ENCODE data around the gene CRACR2B. TPM values are rescaled to one million over a fixed set of nuclear protein-coding genes. Genes with fewer than 3 reads are reported as not detected.

The CRACR2B gene
- total and polyA plus RNA-seq, 2 of the 13 experiments (the other 11 are each of a cell fraction or from before 2014, with no cell fraction given) = 14.9 to 21.0 TPM

DNA sequence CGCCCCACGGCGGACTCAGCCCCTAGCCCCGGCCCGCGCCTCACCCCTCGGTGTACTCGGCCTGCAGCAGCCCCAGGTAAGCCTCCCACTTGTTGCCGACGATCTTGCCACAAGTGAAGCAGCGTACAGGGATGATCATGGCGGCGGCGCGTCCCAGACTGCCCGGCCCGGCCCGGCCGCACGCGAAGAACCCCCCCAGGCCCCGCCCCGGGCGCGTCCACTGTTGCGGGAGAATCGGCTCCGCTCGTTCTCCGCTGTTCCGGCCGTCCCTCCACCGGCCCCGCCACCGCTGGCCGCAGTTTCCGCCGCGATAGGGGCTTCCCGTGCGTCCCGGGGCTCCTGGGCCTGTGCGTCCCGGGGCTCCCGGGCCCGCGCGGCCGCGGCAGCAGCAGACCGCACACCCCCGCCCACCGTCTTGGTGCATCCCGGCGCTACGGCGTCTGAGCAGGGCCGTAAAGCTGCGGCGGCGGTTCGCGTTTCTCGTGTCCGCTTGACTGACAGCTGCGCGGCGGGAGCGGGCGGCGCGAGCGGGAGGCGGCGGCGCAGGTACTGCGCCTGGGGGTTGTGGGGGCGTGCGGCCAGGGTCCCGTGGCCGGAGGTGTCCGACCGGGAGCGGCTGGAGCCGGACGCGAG lies 14.8 kb downstream of the CRACR2B start, which contains the start of the genes POLR2L and TSPAN4 (continued):
- peak in 1 of 2 experiments; percentile 30; a peak in 1 of 4 replicates for TF ChIP-seq REST (IDR thresholded peaks at IDR 0.05; ENCODE audit: borderline replicate concordance in 1 of 2, low read depth in 1 of 2, low read length in 2 of 2)
- TF ChIP-seq, protein P1, sequence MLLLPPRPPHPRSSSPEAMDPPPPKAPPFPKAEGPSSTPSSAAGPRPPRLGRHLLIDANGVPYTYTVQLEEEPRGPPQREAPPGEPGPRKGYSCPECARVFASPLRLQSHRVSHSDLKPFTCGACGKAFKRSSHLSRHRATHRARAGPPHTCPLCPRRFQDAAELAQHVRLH (CRISPR knock-in tag; IDR thresholded peaks at IDR 0.05; ENCODE audit: borderline replicate concordance, low read depth) = peak; percentile 63; the same call in 1 of the 2 replicates
- TF ChIP-seq, protein P2, sequence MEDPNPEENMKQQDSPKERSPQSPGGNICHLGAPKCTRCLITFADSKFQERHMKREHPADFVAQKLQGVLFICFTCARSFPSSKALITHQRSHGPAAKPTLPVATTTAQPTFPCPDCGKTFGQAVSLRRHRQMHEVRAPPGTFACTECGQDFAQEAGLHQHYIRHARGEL (CRISPR knock-in tag; IDR thresholded peaks at IDR 0.05) = no peak
- no peak for TF ChIP-seq NCOA5 (CRISPR knock-in tag; IDR thresholded peaks at IDR 0.05)
- no peak for TF ChIP-seq STAG1 (CRISPR knock-in tag; IDR thresholded peaks at IDR 0.05)
- no peak for TF ChIP-seq KMT2B (CRISPR knock-in tag; IDR thresholded peaks at IDR 0.05)
- TF ChIP-seq CREB1 (IDR thresholded peaks at IDR 0.05) = no peak
- no peak for TF ChIP-seq CREB1 (CRISPR knock-in tag; IDR thresholded peaks at IDR 0.05)
- no peak for TF ChIP-seq SKIL (CRISPR knock-in tag; IDR thresholded peaks at IDR 0.05; ENCODE audit: borderline replicate concordance)
- TF ChIP-seq ZNF383 (CRISPR knock-in tag; IDR thresholded peaks at IDR 0.05; ENCODE audit: borderline replicate concordance) = no peak
- TF ChIP-seq ZNF30 (CRISPR knock-in tag; IDR thresholded peaks at IDR 0.05) = no peak
- no peak for TF ChIP-seq ZNF710 (CRISPR knock-in tag; IDR thresholded peaks at IDR 0.05; ENCODE audit: borderline replicate concordance)
- no peak for TF ChIP-seq XBP1 (CRISPR knock-in tag; IDR thresholded peaks at IDR 0.05)
- TF ChIP-seq ZNF335 (CRISPR knock-in tag; IDR thresholded peaks at IDR 0.05) = no peak
- no peak for TF ChIP-seq ISL2 (CRISPR knock-in tag; IDR thresholded peaks at IDR 0.05)
- no peak for TF ChIP-seq EHMT2 (IDR thresholded peaks at IDR 0.05; ENCODE audit: borderline replicate concordance, low read depth, low read length)
- TF ChIP-seq ZNF33B (CRISPR knock-in tag; IDR thresholded peaks at IDR 0.05) = no peak
- no peak for TF ChIP-seq ZNF207 (IDR thresholded peaks at IDR 0.05; ENCODE audit: borderline replicate concordance)
- no peak for TF ChIP-seq ZNF761 (CRISPR knock-in tag; conservative IDR thresholded peaks at IDR 0.05)
- TF ChIP-seq, protein P3, sequence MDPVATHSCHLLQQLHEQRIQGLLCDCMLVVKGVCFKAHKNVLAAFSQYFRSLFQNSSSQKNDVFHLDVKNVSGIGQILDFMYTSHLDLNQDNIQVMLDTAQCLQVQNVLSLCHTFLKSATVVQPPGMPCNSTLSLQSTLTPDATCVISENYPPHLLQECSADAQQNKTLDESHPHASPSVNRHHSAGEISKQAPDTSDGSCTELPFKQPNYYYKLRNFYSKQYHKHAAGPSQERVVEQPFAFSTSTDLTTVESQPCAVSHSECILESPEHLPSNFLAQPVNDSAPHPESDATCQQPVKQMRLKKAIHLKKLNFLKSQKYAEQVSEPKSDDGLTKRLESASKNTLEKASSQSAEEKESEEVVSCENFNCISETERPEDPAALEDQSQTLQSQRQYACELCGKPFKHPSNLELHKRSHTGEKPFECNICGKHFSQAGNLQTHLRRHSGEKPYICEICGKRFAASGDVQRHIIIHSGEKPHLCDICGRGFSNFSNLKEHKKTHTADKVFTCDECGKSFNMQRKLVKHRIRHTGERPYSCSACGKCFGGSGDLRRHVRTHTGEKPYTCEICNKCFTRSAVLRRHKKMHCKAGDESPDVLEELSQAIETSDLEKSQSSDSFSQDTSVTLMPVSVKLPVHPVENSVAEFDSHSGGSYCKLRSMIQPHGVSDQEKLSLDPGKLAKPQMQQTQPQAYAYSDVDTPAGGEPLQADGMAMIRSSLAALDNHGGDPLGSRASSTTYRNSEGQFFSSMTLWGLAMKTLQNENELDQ (CRISPR knock-in tag; IDR thresholded peaks at IDR 0.05; ENCODE audit: borderline replicate concordance) = no peak

All from HepG2 (cell line).